ENCODE data around the gene NCAPG2.
A peak's percentile ranks its signal among the peaks of the same experiment; 100 is the strongest.

The NCAPG2 gene

GRCh38 chr7:158733220-158733519, 28.6 kb upstream of the NCAPG2 start:
- no peak for DNase-seq (ENCODE audit: low spot score)

GRCh38 chr7:158732494-158733219, 28.1 kb upstream of the NCAPG2 start:
- no peak for DNase-seq (ENCODE audit: low spot score)

GRCh38 chr7:158731761-158732160, 27.2 kb upstream of the NCAPG2 start:
- DNase-seq (ENCODE audit: low spot score), result no peak

GRCh38 chr7:158730383-158731346, 26.1 kb upstream of the NCAPG2 start:
- no peak for DNase-seq (ENCODE audit: low spot score)

- no peak for DNase-seq (ENCODE audit: low spot score)
Measured at GRCh38 chr7:158729646-158730382, 25.2 kb upstream of the NCAPG2 start.

GRCh38 chr7:158728911-158729645, 24.5 kb upstream of the NCAPG2 start:
- no peak for DNase-seq (ENCODE audit: low spot score)

GRCh38 chr7:158727690-158728089, 23.1 kb upstream of the NCAPG2 start:
- DNase-seq (ENCODE audit: low spot score), result no peak

GRCh38 chr7:158726277-158726807, 21.7 kb upstream of the NCAPG2 start:
- DNase-seq (ENCODE audit: low spot score), result no peak

GRCh38 chr7:158725506-158725800, 20.8 kb upstream of the NCAPG2 start:
- no peak for DNase-seq (ENCODE audit: low spot score)

GRCh38 chr7:158724658-158725505, 20.3 kb upstream of the NCAPG2 start:
- DNase-seq (ENCODE audit: low spot score), result no peak

- DNase-seq (ENCODE audit: low spot score), result no peak
Measured at GRCh38 chr7:158723714-158724385, 19.2 kb upstream of the NCAPG2 start.

- no peak for DNase-seq (ENCODE audit: low spot score)
Measured at GRCh38 chr7:158723266-158723665, 18.7 kb upstream of the NCAPG2 start.

GRCh38 chr7:158722574-158723237, 18.1 kb upstream of the NCAPG2 start:
- no peak for DNase-seq (ENCODE audit: low spot score)

GRCh38 chr7:158720112-158720511, 15.5 kb upstream of the NCAPG2 start:
- no peak for DNase-seq (ENCODE audit: low spot score)

- no peak for DNase-seq (ENCODE audit: low spot score)
Measured at GRCh38 chr7:158716802-158717201, 12.2 kb upstream of the NCAPG2 start.

GRCh38 chr7:158710651-158711102, 6.1 kb upstream of the NCAPG2 start:
- peak; percentile 18 for DNase-seq (ENCODE audit: low spot score)

- DNase-seq (ENCODE audit: low spot score), result no peak
Measured at GRCh38 chr7:158707610-158708009, 3.0 kb upstream of the NCAPG2 start.

GRCh38 chr7:158706710-158707590, 2.3 kb upstream of the NCAPG2 start:
- no peak for DNase-seq (ENCODE audit: low spot score)

- no peak for DNase-seq (ENCODE audit: low spot score)
Measured at GRCh38 chr7:158706273-158706704, 1.7 kb upstream of the NCAPG2 start.
